ENCODE data around the gene SV2C. TPM values are rescaled to one million over a fixed set of nuclear protein-coding genes. Genes with fewer than 3 reads are reported as not detected.

Gene SV2C
- total RNA-seq, 1 donor from 2014 or later = 0.15 TPM

DNA sequence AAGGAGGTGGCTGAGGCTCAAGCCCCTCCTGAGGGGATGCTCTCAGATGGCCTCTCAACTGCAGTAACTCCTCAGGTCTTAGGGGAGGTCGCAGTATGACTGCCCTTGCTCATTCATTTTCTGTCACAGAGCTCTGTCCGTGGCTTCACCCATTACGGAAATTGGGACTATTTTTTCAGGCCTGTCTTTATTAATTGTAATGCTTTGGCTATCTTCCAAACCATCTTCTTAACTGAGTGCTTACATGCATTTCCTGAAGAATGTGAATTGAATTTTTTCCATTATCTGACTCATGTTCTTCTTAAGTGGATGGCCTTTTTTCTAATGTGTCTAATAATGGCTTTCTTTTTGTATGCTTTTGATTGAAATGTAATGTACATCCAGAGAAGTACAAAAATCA, 36.4 kb upstream of the SV2C start:
- Mint-ChIP-seq H3K27me3 (ENCODE audit: unreplicated experiment) (peaks cover 3% of the 10 kb centered on the region), H3K4me3 (ENCODE audit: unreplicated experiment) (no peak overlapping the region), H3K27ac (ENCODE audit: unreplicated experiment) (no peak overlapping the region), H3K9me3 (ENCODE audit: unreplicated experiment) (no peaks in the 10 kb centered on the region), H3K36me3 (ENCODE audit: low read depth, unreplicated experiment) (no peaks in the 10 kb centered on the region), H3K4me1 (ENCODE audit: unreplicated experiment) (no peaks in the 10 kb centered on the region)
- TF ChIP-seq CTCF (IDR thresholded peaks at IDR 0.05; ENCODE audit: unreplicated experiment) = no peak
- DNase-seq (ENCODE audit: low spot score) = no peak

GRCh38 chr5:76050134-76050533, 33.0 kb upstream of the SV2C start:
- no peaks in the 10 kb centered on the region for H3K4me1 Mint-ChIP-seq (ENCODE audit: unreplicated experiment)
- H3K9me3 Mint-ChIP-seq (ENCODE audit: unreplicated experiment) = no peaks in the 10 kb centered on the region
- H3K4me3 Mint-ChIP-seq (ENCODE audit: unreplicated experiment) = no peak overlapping the region
- no peaks in the 10 kb centered on the region for H3K27me3 Mint-ChIP-seq (ENCODE audit: unreplicated experiment)
- TF ChIP-seq CTCF (IDR thresholded peaks at IDR 0.05; ENCODE audit: unreplicated experiment) = no peak
- H3K27ac Mint-ChIP-seq (ENCODE audit: unreplicated experiment) = no peak overlapping the region
- H3K36me3 Mint-ChIP-seq (ENCODE audit: low read depth, unreplicated experiment) = no peaks in the 10 kb centered on the region
- no peak for DNase-seq (ENCODE audit: low spot score)

- no peaks in the 10 kb centered on the region for H3K9me3 Mint-ChIP-seq (ENCODE audit: unreplicated experiment)
- no peak for DNase-seq (ENCODE audit: low spot score)
- H3K27ac Mint-ChIP-seq (ENCODE audit: unreplicated experiment) = no peak overlapping the region
- H3K27me3 Mint-ChIP-seq (ENCODE audit: unreplicated experiment) = no peaks in the 10 kb centered on the region
- H3K4me3 Mint-ChIP-seq (ENCODE audit: unreplicated experiment) = no peak overlapping the region
- no peak for TF ChIP-seq CTCF (IDR thresholded peaks at IDR 0.05; ENCODE audit: unreplicated experiment)
- no peaks in the 10 kb centered on the region for H3K36me3 Mint-ChIP-seq (ENCODE audit: low read depth, unreplicated experiment)
- no peaks in the 10 kb centered on the region for H3K4me1 Mint-ChIP-seq (ENCODE audit: unreplicated experiment)
Observed at GRCh38 chr5:76062502-76063041, 20.6 kb upstream of the SV2C start.

DNA sequence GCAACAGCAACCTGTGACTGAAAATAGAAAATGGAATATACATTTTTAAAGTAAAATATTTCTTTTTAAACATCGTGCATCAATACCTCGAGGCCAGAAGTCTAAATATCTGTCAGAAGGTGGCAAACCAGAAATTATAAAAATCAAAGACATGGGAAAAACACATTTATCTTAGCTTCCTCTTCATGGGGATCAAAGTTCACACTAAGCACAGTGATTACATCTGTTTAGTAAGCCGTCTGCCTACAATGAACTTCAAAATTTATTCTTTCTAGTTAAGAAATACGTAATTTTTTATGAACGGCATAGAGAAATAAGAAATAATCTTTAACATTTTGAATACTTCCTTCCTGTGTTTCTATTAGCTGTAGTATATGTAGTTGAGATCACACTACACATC, 17.9 kb upstream of the SV2C start:
- no peaks in the 10 kb centered on the region for H3K9me3 Mint-ChIP-seq (ENCODE audit: unreplicated experiment)
- DNase-seq (ENCODE audit: low spot score) = no peak
- H3K27ac Mint-ChIP-seq (ENCODE audit: unreplicated experiment) = no peak overlapping the region
- no peaks in the 10 kb centered on the region for H3K27me3 Mint-ChIP-seq (ENCODE audit: unreplicated experiment)
- TF ChIP-seq CTCF (IDR thresholded peaks at IDR 0.05; ENCODE audit: unreplicated experiment) = no peak
- no peak overlapping the region for H3K4me3 Mint-ChIP-seq (ENCODE audit: unreplicated experiment)
- no peaks in the 10 kb centered on the region for H3K4me1 Mint-ChIP-seq (ENCODE audit: unreplicated experiment)
- no peaks in the 10 kb centered on the region for H3K36me3 Mint-ChIP-seq (ENCODE audit: low read depth, unreplicated experiment)

DNA sequence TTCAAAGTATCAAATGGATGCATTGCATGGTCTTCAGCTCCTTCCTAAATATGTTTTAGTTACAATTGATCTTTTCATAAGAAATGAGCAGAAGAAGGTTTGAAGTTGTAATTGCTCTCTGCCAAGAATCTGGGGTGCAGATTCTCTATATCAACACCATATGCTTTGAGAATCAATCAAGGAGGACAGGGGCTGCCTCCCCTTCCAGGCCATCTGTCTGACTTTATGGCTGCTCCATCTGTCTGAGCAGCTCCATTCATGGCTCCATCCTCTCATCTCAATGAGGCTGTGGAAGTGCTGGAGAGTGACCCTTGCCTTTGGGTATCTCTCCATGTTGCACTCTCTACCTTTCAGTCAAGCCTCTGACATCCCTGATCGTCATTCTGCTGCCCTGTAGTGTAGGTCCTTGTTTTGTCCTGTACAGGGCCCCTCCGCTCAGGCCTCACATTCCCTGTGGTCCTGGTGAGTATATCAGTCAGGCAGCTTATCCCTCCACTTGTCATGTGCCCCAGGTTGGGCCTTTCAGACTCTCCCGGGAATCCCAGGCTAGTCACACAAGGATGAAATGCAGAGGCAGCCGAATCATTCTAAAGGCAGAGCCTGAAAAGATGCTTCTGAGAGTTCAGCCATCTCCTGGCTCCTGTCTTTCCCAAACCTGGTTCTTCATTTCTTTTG, 14.0 kb upstream of the SV2C start:
- H3K4me3 Mint-ChIP-seq (ENCODE audit: unreplicated experiment) = no peak overlapping the region
- no peaks in the 10 kb centered on the region for H3K4me1 Mint-ChIP-seq (ENCODE audit: unreplicated experiment)
- no peaks in the 10 kb centered on the region for H3K36me3 Mint-ChIP-seq (ENCODE audit: low read depth, unreplicated experiment)
- no peak for TF ChIP-seq CTCF (IDR thresholded peaks at IDR 0.05; ENCODE audit: unreplicated experiment)
- no peak overlapping the region for H3K27ac Mint-ChIP-seq (ENCODE audit: unreplicated experiment)
- H3K9me3 Mint-ChIP-seq (ENCODE audit: unreplicated experiment) = no peaks in the 10 kb centered on the region
- no peak for DNase-seq (ENCODE audit: low spot score)
- peaks cover 2% of the 10 kb centered on the region for H3K27me3 Mint-ChIP-seq (ENCODE audit: unreplicated experiment)
